Suprapubic skin (tissue), 4 donors: Measurements from ENCODE around the gene PARN. TPM values are rescaled to one million over a fixed set of nuclear protein-coding genes. Genes with fewer than 3 reads are reported as not detected.
A peak's percentile ranks its signal among the peaks of the same experiment; 100 is the strongest.

Source experiments
- DNase-seq, 2 donors: peaks; one replicate each; pipeline ENCODE4 v3.0.0-alpha.2; 2019; ENCODE audit warnings: low spot score in 2 of 2
- H3K27ac ChIP-seq: fragments of 200-600 bp; sonication (generic); one replicate; pipeline ENCODE4 v1.5.1; 2019
- H3K27me3 ChIP-seq: fragments of 200-600 bp; sonication (generic); one replicate; pipeline ENCODE4 v1.5.1; 2019
- H3K36me3 ChIP-seq: fragments of 200-600 bp; sonication (generic); one replicate; pipeline ENCODE4 v1.5.1; 2019
- H3K4me1 ChIP-seq: fragments of 200-600 bp; sonication (generic); one replicate; pipeline ENCODE4 v1.5.1; 2019
- H3K4me3 ChIP-seq: fragments of 200-600 bp; sonication (generic); one replicate; pipeline ENCODE4 v1.5.1; 2019; ENCODE audit warnings: mild to moderate bottlenecking
- H3K9me3 ChIP-seq: fragments of 200-600 bp; sonication (generic); one replicate; pipeline ENCODE4 v1.5.1; 2019
- EP300 ChIP-seq: sonication (generic); formaldehyde crosslinking; IDR thresholded peaks from one replicate; pipeline ENCODE4 v1.6.1; 2017; ENCODE audit warnings: antibody characterized with exemption
- POLR2A ChIP-seq, 2 donors: fragments of 450-650 bp; IDR thresholded peaks; one replicate each; pipeline ENCODE4 v1.6.1; 2017; ENCODE audit warnings: antibody characterized with exemption in 2 of 2, mild to moderate bottlenecking in 2 of 2, moderate library complexity in 2 of 2
- POLR2AphosphoS5 ChIP-seq, 3 donors: sonication (generic); formaldehyde crosslinking; IDR thresholded peaks; one replicate each; pipeline ENCODE4 v1.6.1; 2017; ENCODE audit warnings: antibody characterized with exemption in 3 of 3
- WGBS: methylation state at CpG from one replicate; pipeline ENCODE4 v1.1.5; 2018; 5-methylcytosine and 5-hydroxymethylcytosine counted together
- total RNA-seq, 4 donors: library from RNA; depleted of rRNA; stranded (reverse); fragments of >200 nt; gene quantifications; one replicate each; pipeline ENCODE4 v1.1.0, GENCODE V29; 2016
- TF ChIP-seq, protein P1 (sequence below), 2 donors: fragments of 200-600 bp in 1 of 2; fragments of 450-650 bp in 1 of 2; sonication (generic) in 1 of 2; IDR thresholded peaks; one replicate each; pipeline ENCODE4 v1.5.1; 2016 to 2019; ENCODE audit warnings: antibody characterized with exemption in 2 of 2, mild to moderate bottlenecking in 1 of 2, moderate library complexity in 1 of 2

Gene PARN
- total RNA-seq, 4 donors from 2014 or later, result 33.7 to 44.6 (median 37.1) TPM

DNA sequence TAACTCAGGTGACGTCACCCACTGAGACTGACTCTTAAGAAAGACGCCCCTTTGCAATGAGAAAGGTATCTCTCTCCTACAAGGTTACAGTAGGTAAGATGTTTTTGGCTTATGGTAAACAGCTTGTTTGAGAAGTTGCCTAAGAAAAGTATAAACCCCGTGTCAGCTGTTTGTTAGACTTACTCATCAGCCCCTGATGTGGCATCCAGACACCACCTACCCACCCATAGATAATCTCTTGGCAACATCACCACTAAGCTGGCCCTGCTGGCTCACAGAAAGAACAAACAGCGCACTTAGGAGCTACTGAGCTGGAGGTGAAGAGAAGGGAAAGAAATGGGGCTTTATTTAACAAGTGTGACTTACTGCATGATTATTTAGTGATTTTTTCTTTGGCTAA is 121.0 kb downstream of the PARN start:
- DNase-seq, result no peak
- Histone ChIP-seq H3K36me3 (no peaks in the 10 kb centered on the region), H3K27me3 (no peaks in the 10 kb centered on the region), H3K27ac (no peak overlapping the region), H3K9me3 (no peaks in the 10 kb centered on the region), H3K4me1 (peaks cover 17% of the 10 kb centered on the region), H3K4me3 (no peak overlapping the region)
- TF ChIP-seq EP300 (no peak), POLR2A (IDR thresholded peaks at IDR 0.05) (no peak), POLR2AphosphoS5 (IDR thresholded peaks at IDR 0.05) (no peak)
- TF ChIP-seq, protein P1, sequence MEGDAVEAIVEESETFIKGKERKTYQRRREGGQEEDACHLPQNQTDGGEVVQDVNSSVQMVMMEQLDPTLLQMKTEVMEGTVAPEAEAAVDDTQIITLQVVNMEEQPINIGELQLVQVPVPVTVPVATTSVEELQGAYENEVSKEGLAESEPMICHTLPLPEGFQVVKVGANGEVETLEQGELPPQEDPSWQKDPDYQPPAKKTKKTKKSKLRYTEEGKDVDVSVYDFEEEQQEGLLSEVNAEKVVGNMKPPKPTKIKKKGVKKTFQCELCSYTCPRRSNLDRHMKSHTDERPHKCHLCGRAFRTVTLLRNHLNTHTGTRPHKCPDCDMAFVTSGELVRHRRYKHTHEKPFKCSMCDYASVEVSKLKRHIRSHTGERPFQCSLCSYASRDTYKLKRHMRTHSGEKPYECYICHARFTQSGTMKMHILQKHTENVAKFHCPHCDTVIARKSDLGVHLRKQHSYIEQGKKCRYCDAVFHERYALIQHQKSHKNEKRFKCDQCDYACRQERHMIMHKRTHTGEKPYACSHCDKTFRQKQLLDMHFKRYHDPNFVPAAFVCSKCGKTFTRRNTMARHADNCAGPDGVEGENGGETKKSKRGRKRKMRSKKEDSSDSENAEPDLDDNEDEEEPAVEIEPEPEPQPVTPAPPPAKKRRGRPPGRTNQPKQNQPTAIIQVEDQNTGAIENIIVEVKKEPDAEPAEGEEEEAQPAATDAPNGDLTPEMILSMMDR (IDR thresholded peaks at IDR 0.05), result no peak
- 69% methylated on average over 4 of the region's 4 CpGs for WGBS

DNA sequence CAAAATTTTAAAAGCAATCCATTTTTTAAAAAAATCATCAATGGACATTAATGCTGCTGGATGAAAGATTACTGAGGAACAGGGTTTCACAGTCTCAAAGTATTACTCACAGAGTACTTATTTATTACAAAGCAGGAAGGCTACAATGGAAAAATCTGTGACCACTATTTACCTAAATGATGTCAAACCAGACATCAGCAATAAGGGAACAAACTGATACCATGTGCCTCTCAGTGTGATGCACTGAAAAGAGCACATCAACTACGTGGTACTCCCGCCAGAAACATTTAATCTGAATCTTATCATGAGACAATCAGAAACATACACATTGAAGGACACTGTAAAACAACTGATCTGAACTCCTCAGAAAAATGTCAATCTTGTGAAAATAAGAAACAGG is 124.2 kb downstream of the PARN start:
- no peaks in the 10 kb centered on the region for H3K9me3 ChIP-seq
- DNase-seq, result no peak
- TF ChIP-seq, protein P1 (IDR thresholded peaks at IDR 0.05), result no peak
- TF ChIP-seq EP300 (no peak), POLR2AphosphoS5 (IDR thresholded peaks at IDR 0.05) (no peak), POLR2A (IDR thresholded peaks at IDR 0.05) (no peak)
- WGBS, result 51% methylated on average over 2 of the region's 2 CpGs
- H3K27me3 ChIP-seq, result no peaks in the 10 kb centered on the region
- no peak overlapping the region for H3K4me3 ChIP-seq
- no peaks in the 10 kb centered on the region for H3K36me3 ChIP-seq
- peaks cover 47% of the 10 kb centered on the region for H3K4me1 ChIP-seq
- H3K27ac ChIP-seq, result no peak overlapping the region

DNA sequence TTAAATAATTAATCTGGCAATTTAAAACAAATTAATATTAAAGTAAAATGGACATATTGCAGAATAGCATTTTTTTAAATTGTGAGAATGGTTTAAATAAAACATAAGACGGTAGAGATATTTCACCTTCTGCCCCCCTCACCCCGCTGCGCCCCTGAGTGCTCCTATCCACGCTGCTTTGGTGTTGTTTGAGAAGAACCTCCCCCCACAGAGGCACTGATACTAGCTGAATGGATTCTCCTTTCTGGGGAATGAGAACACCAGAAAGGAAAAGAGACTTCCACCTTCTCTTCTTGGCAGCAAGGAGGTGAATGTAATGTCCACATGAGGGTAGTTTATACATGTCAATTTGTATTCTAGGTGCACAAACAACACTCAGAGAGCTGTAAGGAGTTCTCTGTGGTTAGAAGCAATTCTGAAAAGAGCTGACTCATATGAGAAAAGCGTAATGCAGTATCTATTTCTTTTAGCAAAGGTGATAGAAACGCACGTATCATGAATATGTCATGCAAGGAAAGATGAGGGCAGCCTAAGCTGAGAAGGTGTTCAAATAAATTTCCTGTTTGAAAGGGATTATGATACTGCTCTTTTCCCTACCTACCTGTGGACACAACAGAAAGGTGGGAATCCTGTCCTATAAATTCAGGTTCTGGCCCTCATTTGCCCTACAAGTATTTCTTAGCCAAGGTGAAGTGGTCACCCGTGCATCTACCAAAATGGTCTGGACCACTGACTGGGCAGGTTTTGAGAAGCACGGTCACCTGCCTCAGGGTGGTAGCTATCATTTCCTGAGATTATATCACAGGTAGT is 126.9 kb downstream of the PARN start:
- Histone ChIP-seq H3K4me1 (peaks cover 57% of the 10 kb centered on the region), H3K9me3 (no peaks in the 10 kb centered on the region), H3K27me3 (no peaks in the 10 kb centered on the region), H3K27ac (peak overlapping the region; percentile 75), H3K4me3 (no peak overlapping the region), H3K36me3 (no peaks in the 10 kb centered on the region)
- no peak for TF ChIP-seq POLR2AphosphoS5 (IDR thresholded peaks at IDR 0.05)
- TF ChIP-seq, protein P1 (IDR thresholded peaks at IDR 0.05), result no peak
- WGBS, result 80% methylated on average over 9 of the region's 9 CpGs
- DNase-seq, result no peak

DNA sequence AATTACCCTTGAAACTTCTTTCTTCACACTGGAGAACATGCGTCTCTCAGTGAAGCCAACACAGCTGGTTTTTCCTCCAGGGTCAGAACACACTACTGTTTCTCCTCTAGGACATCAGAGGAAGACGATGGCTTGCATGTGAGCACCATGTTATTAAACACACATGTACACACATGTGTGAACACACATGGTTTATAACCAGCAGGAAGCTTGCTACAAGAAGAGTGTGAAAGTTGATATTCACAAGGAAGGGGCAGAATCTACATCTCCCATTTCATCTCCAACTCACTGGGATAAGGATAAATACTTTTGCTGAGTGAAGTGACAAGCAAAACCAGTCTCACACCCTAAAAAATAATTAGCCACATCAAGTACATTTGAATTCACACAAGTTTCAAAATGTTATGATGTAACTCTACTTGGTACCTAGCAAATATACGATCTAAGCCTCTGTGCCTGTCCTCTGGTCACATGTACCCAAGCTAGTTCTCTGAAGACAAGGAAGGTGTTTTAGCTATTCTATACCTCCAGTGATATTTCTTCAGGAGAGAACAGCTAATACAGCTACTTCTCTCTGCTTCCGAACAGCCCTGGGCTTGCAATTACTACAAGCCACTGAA is 127.7 kb downstream of the PARN start:
- WGBS, result 48% methylated on average over 4 of the region's 4 CpGs
- peaks cover 62% of the 10 kb centered on the region for H3K4me1 ChIP-seq
- no peak for TF ChIP-seq POLR2A (IDR thresholded peaks at IDR 0.05)
- TF ChIP-seq POLR2AphosphoS5 (IDR thresholded peaks at IDR 0.05), result no peak
- TF ChIP-seq, protein P1 (IDR thresholded peaks at IDR 0.05), result no peak
- TF ChIP-seq EP300, result no peak

More for the DNA sequence above, 127.7 kb downstream of the PARN start:
- Histone ChIP-seq H3K4me3 (no peak overlapping the region), H3K9me3 (no peaks in the 10 kb centered on the region), H3K27me3 (no peaks in the 10 kb centered on the region), H3K27ac (peak overlapping the region; percentile 75), H3K36me3 (no peaks in the 10 kb centered on the region)
- DNase-seq, result no peak
